GM12874 (cell line): ENCODE data around the gene SELENOM.

Experiments
- TF ChIP-seq, protein P1 (sequence below): IDR thresholded peaks from 2 replicates; pipeline ENCODE4 v1.5.1; 2011; ENCODE audit warnings: low read depth, mild to moderate bottlenecking, control low read depth, low read length, moderate library complexity; ENCODE audit not compliant: insufficient read depth

The SELENOM gene

DNA sequence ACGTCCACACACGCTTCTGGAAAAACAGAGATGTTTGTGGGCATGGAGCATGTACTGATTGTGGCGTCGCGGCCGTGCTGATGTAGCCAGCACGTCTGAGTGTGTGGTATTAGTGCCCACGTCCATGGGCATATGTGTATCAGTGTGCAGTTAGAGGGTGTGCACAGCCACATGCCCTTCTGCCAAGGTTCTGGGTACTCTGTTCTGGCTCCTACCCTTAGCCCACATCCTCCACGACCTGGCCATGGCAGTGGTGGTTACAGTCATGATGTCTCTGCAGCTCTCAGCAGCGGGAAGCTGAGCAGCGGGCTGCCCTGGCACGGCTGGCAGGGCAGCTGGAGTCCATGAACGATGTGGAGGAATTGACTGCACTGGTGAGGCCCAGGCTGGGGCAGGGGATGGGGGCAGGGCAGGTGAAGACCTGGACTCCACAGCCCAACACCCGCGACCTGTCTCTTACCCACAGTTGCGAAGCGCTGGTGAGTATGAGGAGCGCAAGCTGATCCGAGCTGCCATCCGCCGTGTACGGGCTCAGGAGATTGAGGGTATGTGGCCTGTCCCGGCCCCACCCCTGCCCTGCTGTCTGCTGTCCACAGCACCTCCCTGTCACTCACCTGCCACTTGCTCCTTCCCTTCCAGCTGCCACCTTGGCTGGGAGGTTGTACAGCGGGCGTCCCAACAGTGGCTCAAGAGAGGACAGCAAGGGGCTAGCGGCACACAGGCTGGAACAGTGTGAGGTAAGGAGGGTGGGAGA lies 19.0 kb downstream of the SELENOM start:
- TF ChIP-seq, protein P1, sequence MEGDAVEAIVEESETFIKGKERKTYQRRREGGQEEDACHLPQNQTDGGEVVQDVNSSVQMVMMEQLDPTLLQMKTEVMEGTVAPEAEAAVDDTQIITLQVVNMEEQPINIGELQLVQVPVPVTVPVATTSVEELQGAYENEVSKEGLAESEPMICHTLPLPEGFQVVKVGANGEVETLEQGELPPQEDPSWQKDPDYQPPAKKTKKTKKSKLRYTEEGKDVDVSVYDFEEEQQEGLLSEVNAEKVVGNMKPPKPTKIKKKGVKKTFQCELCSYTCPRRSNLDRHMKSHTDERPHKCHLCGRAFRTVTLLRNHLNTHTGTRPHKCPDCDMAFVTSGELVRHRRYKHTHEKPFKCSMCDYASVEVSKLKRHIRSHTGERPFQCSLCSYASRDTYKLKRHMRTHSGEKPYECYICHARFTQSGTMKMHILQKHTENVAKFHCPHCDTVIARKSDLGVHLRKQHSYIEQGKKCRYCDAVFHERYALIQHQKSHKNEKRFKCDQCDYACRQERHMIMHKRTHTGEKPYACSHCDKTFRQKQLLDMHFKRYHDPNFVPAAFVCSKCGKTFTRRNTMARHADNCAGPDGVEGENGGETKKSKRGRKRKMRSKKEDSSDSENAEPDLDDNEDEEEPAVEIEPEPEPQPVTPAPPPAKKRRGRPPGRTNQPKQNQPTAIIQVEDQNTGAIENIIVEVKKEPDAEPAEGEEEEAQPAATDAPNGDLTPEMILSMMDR, result no peak

DNA sequence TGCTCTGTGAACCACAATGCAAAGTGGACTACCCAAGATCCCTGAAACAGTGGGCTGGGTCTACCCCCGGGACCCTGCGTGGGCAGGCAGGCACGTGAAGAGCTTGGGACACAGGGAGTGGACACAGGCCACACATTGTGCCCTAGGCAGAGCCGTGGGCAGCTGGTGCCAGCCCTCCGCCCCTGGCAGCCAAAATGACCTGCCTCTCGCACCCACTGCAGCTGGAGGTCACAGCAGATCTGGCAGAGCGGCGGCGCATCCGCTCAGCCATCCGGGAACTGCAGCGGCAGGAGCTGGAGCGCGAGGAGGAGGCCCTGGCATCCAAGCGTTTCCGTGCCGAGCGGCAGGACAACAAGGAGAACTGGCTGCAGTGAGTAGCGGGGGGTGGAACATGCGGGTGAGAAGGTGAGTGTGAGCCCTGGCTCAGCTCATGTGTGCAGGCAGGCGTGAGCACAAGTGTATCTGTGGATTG lies 19.6 kb downstream of the SELENOM start:
- TF ChIP-seq, protein P1, result no peak

DNA sequence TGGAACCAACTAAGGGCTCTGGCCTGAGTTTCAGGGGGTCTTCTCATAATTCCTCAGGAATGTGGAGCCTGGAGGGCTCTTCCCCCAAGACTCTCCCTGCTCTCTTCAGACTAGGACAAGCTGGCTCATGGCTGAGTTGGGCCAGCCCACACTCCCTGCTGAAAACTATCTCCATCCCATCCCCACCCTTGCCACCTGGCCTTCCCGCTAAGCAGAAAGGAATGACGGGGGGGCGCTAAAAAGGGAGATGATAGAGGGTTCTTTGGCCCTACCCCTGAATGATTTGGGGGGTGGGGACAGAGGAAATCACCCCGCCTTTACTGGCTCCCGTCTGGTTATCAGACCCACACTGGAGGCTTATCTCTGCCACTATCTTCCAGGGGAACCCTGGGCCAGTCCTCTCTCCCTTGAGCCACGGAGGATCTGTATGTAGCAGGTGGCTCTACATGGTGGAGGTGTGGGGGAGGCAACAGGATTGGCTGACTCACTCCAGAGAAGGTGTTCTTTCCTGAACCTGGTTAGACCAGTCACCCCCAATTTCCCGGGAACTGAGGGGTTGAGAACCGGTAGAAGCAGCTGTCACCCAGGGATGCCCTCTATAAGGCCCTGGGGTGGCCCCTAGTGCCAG lies 20.6 kb downstream of the SELENOM start:
- TF ChIP-seq, protein P1, result no peak

DNA sequence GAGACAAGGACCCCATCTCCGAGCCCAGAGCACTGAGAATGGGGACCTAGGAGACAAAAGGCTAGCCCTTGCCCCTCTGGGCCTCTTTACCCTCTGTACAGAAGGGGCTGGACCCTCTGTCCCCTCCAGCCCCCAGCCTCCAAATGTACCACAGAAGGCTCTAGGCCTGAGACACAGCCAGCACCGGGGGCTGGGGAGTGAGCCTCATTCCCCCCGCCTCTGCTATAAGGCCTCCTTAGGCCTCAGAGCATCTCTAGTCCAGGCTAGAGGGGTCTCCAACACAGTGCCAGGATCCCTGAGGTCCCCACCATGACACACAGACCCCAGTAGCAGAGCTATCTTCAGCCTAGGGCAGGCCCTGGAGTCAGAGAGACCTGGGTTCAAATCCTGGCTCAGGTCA lies 21.4 kb downstream of the SELENOM start:
- TF ChIP-seq, protein P1, result no peak

DNA sequence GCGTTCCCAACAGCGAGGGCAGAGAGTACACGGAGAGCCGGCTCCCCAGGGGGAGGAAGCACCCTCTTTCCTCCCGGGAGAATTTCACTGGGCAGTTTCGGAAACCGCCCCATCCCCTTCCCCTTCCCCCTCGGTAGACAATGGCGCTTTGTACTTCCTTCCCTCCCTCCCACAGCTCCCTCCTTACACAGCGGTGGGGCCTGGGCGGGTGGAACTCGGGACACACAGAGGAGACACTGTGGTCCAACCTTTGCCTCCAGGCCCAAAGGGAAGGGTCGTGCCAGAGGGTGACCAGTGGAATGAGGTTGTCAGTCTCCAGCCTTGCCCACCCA lies 21.9 kb downstream of the SELENOM start:
- TF ChIP-seq, protein P1, result no peak

DNA sequence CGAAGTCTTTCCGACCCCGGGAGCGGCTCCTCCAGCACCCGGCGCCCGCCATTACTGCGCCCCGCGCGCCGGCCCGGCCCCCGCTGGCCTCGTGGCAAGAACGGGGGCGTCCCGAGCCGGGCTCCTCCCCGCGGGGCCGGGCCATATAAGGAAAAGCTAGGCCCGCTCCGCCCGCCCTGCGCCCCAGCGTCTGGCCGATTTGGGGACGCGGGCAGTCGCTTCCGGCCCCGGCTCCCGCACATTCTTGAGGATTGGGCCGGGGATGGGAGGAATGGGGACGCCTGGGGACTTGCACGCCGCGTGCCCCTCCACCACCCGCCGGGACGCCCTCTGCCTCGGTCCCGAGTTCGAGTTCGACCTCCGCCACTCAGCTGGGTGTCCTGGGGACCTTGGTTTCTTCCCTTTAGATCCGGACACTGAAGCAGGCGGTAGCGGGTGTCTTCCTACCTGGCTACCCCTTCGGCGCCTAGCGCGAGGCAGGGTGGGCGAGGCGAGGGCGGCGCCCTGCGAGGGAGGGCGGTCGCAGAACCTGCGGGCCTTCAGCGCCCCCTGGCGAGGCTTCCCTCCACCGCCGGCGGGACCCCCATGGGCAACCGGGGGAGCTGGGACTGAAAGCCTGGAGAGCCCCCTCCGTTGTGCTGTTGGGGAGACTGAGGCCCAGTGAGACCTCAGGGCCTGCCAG lies 22.4 kb downstream of the SELENOM start:
- TF ChIP-seq, protein P1, result peak; percentile 89
